GM21737 (cell line): ENCODE data around the gene TRUB1.

Experiments used
- ATAC-seq: cut with Tn5 transposase; IDR thresholded peaks from one replicate; pipeline ENCODE4 v1.9.1; 2021; ENCODE audit warnings: mild to moderate bottlenecking, moderate library complexity; ENCODE audit not compliant: unreplicated experiment

Gene TRUB1

GRCh38 chr10:115026746-115027140, 88.7 kb downstream of the TRUB1 start:
- ATAC-seq, result no peak
